Measurements from ENCODE around the gene HDAC10. TPM values are rescaled to one million over a fixed set of nuclear protein-coding genes. Genes with fewer than 3 reads are reported as not detected.

Gene HDAC10
- total RNA-seq, 1 donor from 2014 or later = 13.6 TPM

DNA sequence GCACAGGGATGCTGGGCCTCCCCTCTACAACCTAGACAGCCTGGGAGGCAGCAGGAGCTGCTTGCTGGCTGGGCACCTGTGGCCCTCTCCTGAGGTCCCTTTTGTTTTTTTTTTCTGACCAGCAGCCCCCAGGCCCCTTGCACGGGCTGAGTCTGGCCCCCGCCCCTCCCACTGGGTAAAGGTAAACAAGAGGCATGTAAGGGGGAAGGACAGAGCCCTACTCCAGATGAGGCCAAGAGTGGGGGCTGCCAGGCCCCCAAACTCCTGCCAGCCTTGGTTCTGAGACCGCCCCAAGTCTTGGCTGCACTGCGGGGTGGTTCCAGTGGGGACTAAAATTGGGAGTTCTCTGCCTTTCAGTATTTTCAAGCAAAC lies 47.2 kb upstream of the HDAC10 start:
- Histone ChIP-seq H3K4me1 (peaks cover 99% of the 10 kb centered on the region), H3K36me3 (no peaks in the 10 kb centered on the region), H3K27me3 (ENCODE audit: low read depth) (no peaks in the 10 kb centered on the region), H3K4me3 (no peak overlapping the region), H3K9me3 (replicated peaks) (no peaks in the 10 kb centered on the region), H3K27ac (replicated peaks) (peak overlapping the region; percentile 95)
- intact Hi-C loops (cut with micrococcal nuclease) = no loop called here
- TF ChIP-seq, protein P1, sequence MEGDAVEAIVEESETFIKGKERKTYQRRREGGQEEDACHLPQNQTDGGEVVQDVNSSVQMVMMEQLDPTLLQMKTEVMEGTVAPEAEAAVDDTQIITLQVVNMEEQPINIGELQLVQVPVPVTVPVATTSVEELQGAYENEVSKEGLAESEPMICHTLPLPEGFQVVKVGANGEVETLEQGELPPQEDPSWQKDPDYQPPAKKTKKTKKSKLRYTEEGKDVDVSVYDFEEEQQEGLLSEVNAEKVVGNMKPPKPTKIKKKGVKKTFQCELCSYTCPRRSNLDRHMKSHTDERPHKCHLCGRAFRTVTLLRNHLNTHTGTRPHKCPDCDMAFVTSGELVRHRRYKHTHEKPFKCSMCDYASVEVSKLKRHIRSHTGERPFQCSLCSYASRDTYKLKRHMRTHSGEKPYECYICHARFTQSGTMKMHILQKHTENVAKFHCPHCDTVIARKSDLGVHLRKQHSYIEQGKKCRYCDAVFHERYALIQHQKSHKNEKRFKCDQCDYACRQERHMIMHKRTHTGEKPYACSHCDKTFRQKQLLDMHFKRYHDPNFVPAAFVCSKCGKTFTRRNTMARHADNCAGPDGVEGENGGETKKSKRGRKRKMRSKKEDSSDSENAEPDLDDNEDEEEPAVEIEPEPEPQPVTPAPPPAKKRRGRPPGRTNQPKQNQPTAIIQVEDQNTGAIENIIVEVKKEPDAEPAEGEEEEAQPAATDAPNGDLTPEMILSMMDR (IDR thresholded peaks at IDR 0.05; ENCODE audit: borderline replicate concordance) = no peak
- DNase-seq = no peak

- Histone ChIP-seq H3K4me1 (peaks cover 99% of the 10 kb centered on the region), H3K27me3 (ENCODE audit: low read depth) (no peaks in the 10 kb centered on the region), H3K27ac (replicated peaks) (peak overlapping the region; percentile 95), H3K36me3 (no peaks in the 10 kb centered on the region), H3K9me3 (replicated peaks) (no peaks in the 10 kb centered on the region), H3K4me3 (no peak overlapping the region)
- TF ChIP-seq, protein P1 (IDR thresholded peaks at IDR 0.05; ENCODE audit: borderline replicate concordance) = no peak
- intact Hi-C loops (cut with micrococcal nuclease) = no loop called here
- DNase-seq = no peak
Measured at GRCh38 chr22:50297510-50298265, 46.6 kb upstream of the HDAC10 start.

- TF ChIP-seq, protein P1 (IDR thresholded peaks at IDR 0.05; ENCODE audit: borderline replicate concordance) = no peak
- no peak overlapping the region for H3K4me3 ChIP-seq
- peaks cover 99% of the 10 kb centered on the region for H3K4me1 ChIP-seq
- H3K27me3 ChIP-seq (ENCODE audit: low read depth) = no peaks in the 10 kb centered on the region
- DNase-seq = peak; percentile 50
- H3K36me3 ChIP-seq = no peaks in the 10 kb centered on the region
- H3K9me3 ChIP-seq (replicated peaks) = no peaks in the 10 kb centered on the region
- peak overlapping the region; percentile 95 for H3K27ac ChIP-seq (replicated peaks)
- intact Hi-C loops (cut with micrococcal nuclease) = no loop called here
Measured at GRCh38 chr22:50296658-50297490, 45.8 kb upstream of the HDAC10 start.

GRCh38 chr22:50294319-50294656 lies 43.2 kb upstream of the HDAC10 start:
- peaks cover 75% of the 10 kb centered on the region for H3K4me1 ChIP-seq
- H3K9me3 ChIP-seq (replicated peaks) = no peaks in the 10 kb centered on the region
- H3K27me3 ChIP-seq (ENCODE audit: low read depth) = no peaks in the 10 kb centered on the region
- peak overlapping the region; percentile 89 for H3K27ac ChIP-seq (replicated peaks)
- intact Hi-C loops (cut with micrococcal nuclease) = no loop called here
- TF ChIP-seq, protein P1 (IDR thresholded peaks at IDR 0.05; ENCODE audit: borderline replicate concordance) = no peak
- peaks cover 20% of the 10 kb centered on the region for H3K36me3 ChIP-seq
- peak overlapping the region; percentile 53 for H3K4me3 ChIP-seq
- DNase-seq = no peak

GRCh38 chr22:50293441-50294318 lies 42.6 kb upstream of the HDAC10 start:
- Histone ChIP-seq H3K27ac (replicated peaks) (peak overlapping the region; percentile 89), H3K27me3 (ENCODE audit: low read depth) (no peaks in the 10 kb centered on the region), H3K4me3 (peak overlapping the region; percentile 53), H3K4me1 (peaks cover 71% of the 10 kb centered on the region), H3K9me3 (replicated peaks) (no peaks in the 10 kb centered on the region), H3K36me3 (peaks cover 26% of the 10 kb centered on the region)
- peak; percentile 78 for DNase-seq
- TF ChIP-seq, protein P1 (IDR thresholded peaks at IDR 0.05; ENCODE audit: borderline replicate concordance) = no peak
- intact Hi-C loops (cut with micrococcal nuclease) = no loop called here
